Activated CD8-positive, alpha-beta T cell treated with anti-CD3 and anti-CD28 coated beads for 36 hours (primary cell): ENCODE results near the gene CELA2A. TPM values are rescaled to one million over a fixed set of nuclear protein-coding genes. Genes with fewer than 3 reads are reported as not detected.

ENCODE experiments used
- ATAC-seq: fragments of 200-7000 bp; cut with Tn5 transposase; one replicate; pipeline ENCODE4 v1.10.0; 2021; ENCODE audit warnings: mild to moderate bottlenecking, moderate library complexity
- CTCF ChIA-PET: fragments of 350-600 bp; sonication (Branson Sonifier 250); formaldehyde crosslinking; loops from one replicate; lab custom pipeline; 2021; ENCODE audit warnings: antibody characterized with exemption; lab: Charles Lee
- POLR2A ChIA-PET: fragments of 350-600 bp; sonication (Branson Sonifier 250); formaldehyde crosslinking; loops from one replicate; lab custom pipeline; 2021; ENCODE audit warnings: antibody characterized with exemption; lab: Charles Lee
- DNase-seq: peaks from one replicate; pipeline ENCODE4 v3.0.0-alpha.2; 2020
- H3K27ac Mint-ChIP-seq: one replicate; pipeline ENCODE4 v1.8.0; 2021; ENCODE audit warnings: mild to moderate bottlenecking, mixed read lengths
- H3K27me3 Mint-ChIP-seq: one replicate; pipeline ENCODE4 v1.8.0; 2021; ENCODE audit warnings: mixed read lengths
- H3K36me3 Mint-ChIP-seq: one replicate; pipeline ENCODE4 v1.8.0; 2021; ENCODE audit warnings: low read depth, mixed read lengths
- H3K4me1 Mint-ChIP-seq: one replicate; pipeline ENCODE4 v1.8.0; 2021; ENCODE audit warnings: low read depth, mixed read lengths
- H3K4me3 Mint-ChIP-seq: one replicate; pipeline ENCODE4 v1.8.0; 2021; ENCODE audit warnings: mild to moderate bottlenecking, moderate library complexity, mixed read lengths
- H3K9me3 Mint-ChIP-seq: one replicate; pipeline ENCODE4 v1.8.0; 2021; ENCODE audit warnings: mixed read lengths
- intact Hi-C: fragments of 100-400 bp; cut with micrococcal nuclease; formaldehyde crosslinking; loops from one replicate; pipeline ENCODE4 v1.10.0; 2022
- total RNA-seq, 2 experiments: library from RNA; stranded (reverse); gene quantifications; one replicate each; pipeline ENCODE4 v1.2.3, GENCODE V29; 2021
- TF ChIP-seq, protein P1 (sequence below): fragments of 200-600 bp; IDR thresholded peaks from one replicate; pipeline ENCODE4 v1.8.0; 2022; ENCODE audit warnings: antibody characterized with exemption, mild to moderate bottlenecking

CELA2A gene
- total RNA-seq, 2 experiments from 2014 or later = not detected

DNA sequence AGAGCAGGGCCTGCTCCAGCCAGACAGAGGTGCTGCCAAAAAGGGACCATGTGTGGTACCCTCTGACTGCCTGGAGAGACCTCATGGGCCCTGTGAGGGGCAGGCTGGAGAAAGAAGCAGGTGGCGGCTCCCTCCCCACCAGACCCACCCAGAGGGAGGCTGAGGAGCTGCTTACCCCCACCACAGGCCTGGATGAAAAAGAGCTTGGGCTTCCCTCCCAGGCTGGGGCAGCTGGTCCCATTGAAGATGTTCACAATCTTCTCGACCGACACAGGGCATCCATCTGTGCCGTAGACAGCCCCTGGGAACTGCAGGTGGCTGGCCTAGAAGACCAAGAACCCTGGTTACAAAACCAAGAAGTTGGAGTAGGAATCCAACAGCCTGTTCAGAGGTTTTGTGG is 47.9 kb downstream of the CELA2A start:
- CTCF ChIA-PET = no interaction called here
- Mint-ChIP-seq H3K27ac (no peak overlapping the region), H3K27me3 (no peaks in the 10 kb centered on the region), H3K4me3 (no peak overlapping the region), H3K36me3 (peaks cover 1% of the 10 kb centered on the region), H3K9me3 (no peaks in the 10 kb centered on the region), H3K4me1 (no peaks in the 10 kb centered on the region)
- no peak for ATAC-seq
- TF ChIP-seq, protein P1, sequence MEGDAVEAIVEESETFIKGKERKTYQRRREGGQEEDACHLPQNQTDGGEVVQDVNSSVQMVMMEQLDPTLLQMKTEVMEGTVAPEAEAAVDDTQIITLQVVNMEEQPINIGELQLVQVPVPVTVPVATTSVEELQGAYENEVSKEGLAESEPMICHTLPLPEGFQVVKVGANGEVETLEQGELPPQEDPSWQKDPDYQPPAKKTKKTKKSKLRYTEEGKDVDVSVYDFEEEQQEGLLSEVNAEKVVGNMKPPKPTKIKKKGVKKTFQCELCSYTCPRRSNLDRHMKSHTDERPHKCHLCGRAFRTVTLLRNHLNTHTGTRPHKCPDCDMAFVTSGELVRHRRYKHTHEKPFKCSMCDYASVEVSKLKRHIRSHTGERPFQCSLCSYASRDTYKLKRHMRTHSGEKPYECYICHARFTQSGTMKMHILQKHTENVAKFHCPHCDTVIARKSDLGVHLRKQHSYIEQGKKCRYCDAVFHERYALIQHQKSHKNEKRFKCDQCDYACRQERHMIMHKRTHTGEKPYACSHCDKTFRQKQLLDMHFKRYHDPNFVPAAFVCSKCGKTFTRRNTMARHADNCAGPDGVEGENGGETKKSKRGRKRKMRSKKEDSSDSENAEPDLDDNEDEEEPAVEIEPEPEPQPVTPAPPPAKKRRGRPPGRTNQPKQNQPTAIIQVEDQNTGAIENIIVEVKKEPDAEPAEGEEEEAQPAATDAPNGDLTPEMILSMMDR = no peak
- no peak for DNase-seq
- POLR2A ChIA-PET = no interaction called here
- intact Hi-C loops = no loop called here

GRCh38 chr1:15506831-15507230 is 50.3 kb downstream of the CELA2A start:
- ChIA-PET CTCF (no interaction called here), POLR2A (no interaction called here)
- TF ChIP-seq, protein P1 = no peak
- Mint-ChIP-seq H3K4me3 (no peak overlapping the region), H3K4me1 (peaks cover 2% of the 10 kb centered on the region), H3K9me3 (no peaks in the 10 kb centered on the region), H3K36me3 (peaks cover 4% of the 10 kb centered on the region), H3K27ac (no peak overlapping the region), H3K27me3 (no peaks in the 10 kb centered on the region)
- DNase-seq = no peak
- intact Hi-C loops = no loop called here
- no peak for ATAC-seq

- no peak overlapping the region for H3K27ac Mint-ChIP-seq
- H3K9me3 Mint-ChIP-seq = no peaks in the 10 kb centered on the region
- TF ChIP-seq, protein P1 = no peak
- H3K4me1 Mint-ChIP-seq = peaks cover 2% of the 10 kb centered on the region
- ATAC-seq = no peak
- peaks cover 3% of the 10 kb centered on the region for H3K36me3 Mint-ChIP-seq
- no peaks in the 10 kb centered on the region for H3K27me3 Mint-ChIP-seq
- DNase-seq = no peak
- ChIA-PET POLR2A (no interaction called here), CTCF (no interaction called here)
- intact Hi-C loops = no loop called here
- H3K4me3 Mint-ChIP-seq = no peak overlapping the region
These were observed 50.7 kb downstream of the CELA2A start for GRCh38 chr1:15507278-15507677.

DNA sequence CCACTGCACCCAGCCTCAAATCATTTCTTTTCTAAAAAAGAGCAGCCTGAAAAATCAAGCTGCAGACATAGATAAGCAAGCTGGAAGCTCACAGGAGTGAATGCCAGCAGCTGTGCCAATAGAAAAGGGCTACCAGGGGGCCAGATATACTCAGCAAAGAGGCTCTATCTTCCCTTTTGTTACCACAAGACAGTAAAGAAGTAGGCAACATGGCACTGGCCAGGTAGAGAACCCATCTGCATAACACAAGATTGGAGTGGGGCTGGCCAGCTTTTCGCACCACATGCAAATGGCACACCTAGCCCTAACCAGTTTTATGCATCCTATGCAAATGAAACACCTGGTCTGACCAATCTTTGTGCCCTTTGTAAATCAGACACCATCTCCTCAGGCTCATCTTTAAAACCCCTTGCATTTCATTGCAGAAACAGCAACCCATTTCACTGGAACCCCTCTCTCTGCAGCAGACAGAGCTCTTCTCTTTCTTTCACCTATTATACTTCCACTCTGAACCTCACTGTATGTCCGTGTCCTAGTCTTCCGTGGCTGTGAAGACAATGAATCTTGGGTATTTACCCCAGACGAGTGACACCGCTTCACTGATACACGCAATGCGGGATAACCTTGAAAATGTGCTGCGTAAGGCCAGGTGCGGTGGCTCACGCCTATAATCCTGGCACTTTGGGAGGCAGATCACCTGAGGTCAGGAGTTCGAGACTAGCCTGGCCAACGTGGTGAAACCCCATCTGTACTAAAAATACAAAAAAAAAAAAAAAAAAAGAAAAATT is 52.4 kb downstream of the CELA2A start:
- DNase-seq (no peak), ATAC-seq (no peak)
- no peaks in the 10 kb centered on the region for H3K27me3 Mint-ChIP-seq
- CTCF ChIA-PET = no interaction called here
- POLR2A ChIA-PET = no interaction called here
- peaks cover 3% of the 10 kb centered on the region for H3K4me1 Mint-ChIP-seq
- H3K27ac Mint-ChIP-seq = no peak overlapping the region
- peaks cover 4% of the 10 kb centered on the region for H3K36me3 Mint-ChIP-seq
- intact Hi-C loops = no loop called here
- H3K4me3 Mint-ChIP-seq = no peak overlapping the region
- TF ChIP-seq, protein P1 = no peak
- no peaks in the 10 kb centered on the region for H3K9me3 Mint-ChIP-seq

DNA sequence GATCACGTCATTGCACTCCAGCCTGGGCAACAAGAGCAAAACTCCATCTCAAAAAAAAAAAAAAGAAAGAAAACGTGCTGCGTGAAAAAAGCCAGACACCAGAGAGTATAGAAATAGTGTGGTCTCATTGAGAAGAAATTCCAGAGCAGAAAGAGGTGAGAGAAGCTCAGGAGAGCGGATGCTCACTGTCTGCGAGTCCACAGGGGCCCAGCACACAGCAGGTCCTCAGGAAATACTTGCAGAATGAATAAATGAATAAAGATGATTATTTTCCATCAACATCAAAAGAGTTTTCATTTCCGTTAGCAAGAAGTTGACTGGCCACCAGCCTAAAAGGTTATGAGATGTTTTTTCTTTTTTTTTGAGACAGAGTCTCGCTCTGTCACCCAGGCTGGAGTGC is 53.1 kb downstream of the CELA2A start:
- POLR2A ChIA-PET = no interaction called here

More for the DNA sequence above, 53.1 kb downstream of the CELA2A start:
- Mint-ChIP-seq H3K27me3 (no peaks in the 10 kb centered on the region), H3K4me1 (peaks cover 10% of the 10 kb centered on the region), H3K36me3 (peaks cover 6% of the 10 kb centered on the region), H3K4me3 (no peak overlapping the region), H3K27ac (no peak overlapping the region), H3K9me3 (no peaks in the 10 kb centered on the region)
- intact Hi-C loops = no loop called here
- CTCF ChIA-PET = no interaction called here
- DNase-seq (no peak), ATAC-seq (no peak)
- TF ChIP-seq, protein P1 = no peak
